H1 (cell line): Measurements from ENCODE around the gene LHPP. TPM values are rescaled to one million over a fixed set of nuclear protein-coding genes. Genes with fewer than 3 reads are reported as not detected.

ENCODE experiments used
- CTCF ChIA-PET: fragments of 300-600 bp; sonication (Branson Sonifier 250); formaldehyde crosslinking; loops from one replicate; lab custom pipeline; 2021; ENCODE audit not compliant: partially characterized antibody; lab: Charles Lee
- POLR2A ChIA-PET: fragments of 300-600 bp; sonication (Branson Sonifier 250); formaldehyde crosslinking; loops from one replicate; lab custom pipeline; 2021; ENCODE audit warnings: inconsistent platforms; ENCODE audit not compliant: partially characterized antibody; lab: Charles Lee
- DNase-seq, 2 experiments: peaks; one replicate each; pipeline versions ENCODE4 v3.0.0 to v3.0.0-alpha.2; 2010 to 2022; ENCODE audit warnings: low spot score in 2 of 2, low read depth in 1 of 2, mixed read lengths in 1 of 2
- FAIRE-seq: peaks from 2 replicates; lab custom pipeline; 2011; peaks lifted over from hg19 to GRCh38; lab: Jason Lieb, UNC
- H2AFZ ChIP-seq: 2 replicates; pipeline ENCODE4 v1.8.1; 2012; ENCODE audit warnings: low read length, inconsistent platforms
- H2AK5ac ChIP-seq: 2 replicates; pipeline ENCODE4 v1.6.1; 2013; ENCODE audit warnings: low read depth, low read length
- H2BK120ac ChIP-seq: replicated peaks from 2 replicates; pipeline ENCODE3; 2013; ENCODE audit warnings: low read depth, low read length, inconsistent platforms
- H2BK12ac ChIP-seq: 2 replicates; pipeline ENCODE4 v1.6.1; 2013; ENCODE audit warnings: low read depth, low read length
- H2BK15ac ChIP-seq: 2 replicates; pipeline ENCODE4 v1.6.1; 2013; ENCODE audit warnings: low read length
- H2BK20ac ChIP-seq: 2 replicates; pipeline ENCODE4 v1.6.1; 2013; ENCODE audit warnings: low read length
- H2BK5ac ChIP-seq: 2 replicates; pipeline ENCODE4 v1.6.1; 2013; ENCODE audit warnings: low read depth, low read length
- H3K14ac ChIP-seq: 2 replicates; pipeline ENCODE4 v1.6.1; 2013; ENCODE audit warnings: inconsistent platforms; ENCODE audit not compliant: insufficient read length
- H3K18ac ChIP-seq: 2 replicates; pipeline ENCODE4 v1.6.1; 2013; ENCODE audit warnings: low read length; ENCODE audit errors: extremely low read depth
- H3K23ac ChIP-seq: 2 replicates; pipeline ENCODE4 v1.6.1; 2013; ENCODE audit warnings: inconsistent platforms; ENCODE audit not compliant: insufficient read length
- H3K23me2 ChIP-seq: 2 replicates; pipeline ENCODE4 v1.6.1; 2013; ENCODE audit warnings: low read depth, low read length
- H3K27ac ChIP-seq: 2 replicates; pipeline ENCODE4 v1.6.1; 2011; ENCODE audit warnings: low read depth, low read length, inconsistent platforms
- H3K27me3 ChIP-seq, 4 experiments: replicated peaks in 1 of 4; 1 replicate in 1 of 4; 2 replicates in 3 of 4; pipeline versions ENCODE4 v1.6.1 to v1.8.1; 2011 to 2013; ENCODE audit warnings: low read length in 3 of 4, mild to moderate bottlenecking in 3 of 4, inconsistent platforms in 2 of 4, mixed read lengths in 2 of 4, moderate library complexity in 1 of 4; ENCODE audit not compliant: control insufficient read depth in 3 of 4, insufficient read depth in 3 of 4; ENCODE audit errors: extremely low read depth in 1 of 4
- H3K36me3 ChIP-seq, 4 experiments: 2 replicates each; pipeline versions ENCODE4 v1.6.1 to v1.8.1; 2011 to 2013; ENCODE audit warnings: mild to moderate bottlenecking in 4 of 4, low read length in 3 of 4, moderate library complexity in 2 of 4, control low read depth in 1 of 4, inconsistent platforms in 1 of 4; ENCODE audit not compliant: insufficient read depth in 4 of 4, control insufficient read depth in 2 of 4
- H3K4ac ChIP-seq: replicated peaks from 2 replicates; pipeline ENCODE3; 2013; ENCODE audit warnings: low read length, low read depth, mixed read lengths, inconsistent platforms; ENCODE audit not compliant: insufficient read length
- H3K4me1 ChIP-seq, 4 experiments: replicated peaks in 1 of 4; 1 replicate in 1 of 4; 2 replicates in 3 of 4; pipeline versions ENCODE4 v1.6.1 to v1.8.1; 2011 to 2013; ENCODE audit warnings: low read length in 3 of 4, inconsistent platforms in 2 of 4, mixed read lengths in 1 of 4; ENCODE audit not compliant: insufficient read depth in 4 of 4, control insufficient read depth in 3 of 4
- H3K4me2 ChIP-seq, 2 experiments: 2 replicates each; pipeline versions ENCODE4 v1.6.1 to v1.8.1; 2011 to 2013; ENCODE audit warnings: low read depth in 2 of 2, low read length in 2 of 2, control low read depth in 1 of 2, inconsistent platforms in 1 of 2, mild to moderate bottlenecking in 1 of 2; ENCODE audit not compliant: insufficient read depth in 1 of 2
- H3K4me3 ChIP-seq, 4 experiments: fragments of 200-600, 300-600 bp in 1 of 4; sonication (generic), shearing (Covaris generic), sonication (Bioruptor Twin) in 1 of 4; 2 replicates each; pipeline versions ENCODE4 v1.5.1 to v1.8.1; 2011 to 2016; ENCODE audit warnings: low read length in 4 of 4, low read depth in 3 of 4, control low read depth in 2 of 4, inconsistent platforms in 2 of 4, mild to moderate bottlenecking in 2 of 4, mixed read lengths in 1 of 4, moderate library complexity in 1 of 4; ENCODE audit not compliant: insufficient read depth in 2 of 4; ENCODE audit errors: extremely low read depth in 1 of 4
- H3K56ac ChIP-seq: replicated peaks from 2 replicates; pipeline ENCODE3; 2013; ENCODE audit warnings: low read depth, mild to moderate bottlenecking, mixed read lengths, low read length, inconsistent platforms; ENCODE audit not compliant: insufficient read length
- H3K79me1 ChIP-seq: 2 replicates; pipeline ENCODE4 v1.6.1; 2013; ENCODE audit warnings: low read depth, low read length, control low read depth
- H3K79me2 ChIP-seq, 2 experiments: 2 replicates each; pipeline versions ENCODE4 v1.6.1 to v1.8.1; 2012 to 2013; ENCODE audit warnings: low read length in 2 of 2, mild to moderate bottlenecking in 2 of 2, inconsistent platforms in 1 of 2; ENCODE audit not compliant: insufficient read depth in 2 of 2, control insufficient read depth in 1 of 2
- H3K9ac ChIP-seq, 4 experiments: replicated peaks in 1 of 4; 1 replicate in 1 of 4; 2 replicates in 3 of 4; pipeline versions ENCODE4 v1.6.1 to v1.8.1; 2011 to 2013; ENCODE audit warnings: low read depth in 3 of 4, low read length in 3 of 4, control low read depth in 2 of 4, mild to moderate bottlenecking in 2 of 4, moderate library complexity in 2 of 4, inconsistent platforms in 1 of 4; ENCODE audit errors: extremely low read depth in 1 of 4
- H3K9me3 ChIP-seq, 2 experiments: 2 replicates each; pipeline versions ENCODE4 v1.6.1 to v1.8.1; 2012 to 2013; ENCODE audit warnings: mild to moderate bottlenecking in 2 of 2, moderate library complexity in 2 of 2, control low read depth in 1 of 2, inconsistent platforms in 1 of 2, low read depth in 1 of 2, low read length in 1 of 2, mixed read lengths in 1 of 2; ENCODE audit not compliant: insufficient read depth in 2 of 2
- H4K20me1 ChIP-seq, 2 experiments: replicated peaks in 1 of 2; 2 replicates each; pipeline versions ENCODE3 to v1.8.1; 2011 to 2013; ENCODE audit warnings: inconsistent platforms in 2 of 2, low read length in 2 of 2, mild to moderate bottlenecking in 1 of 2; ENCODE audit not compliant: insufficient read depth in 2 of 2, control insufficient read depth in 1 of 2
- H4K5ac ChIP-seq: 2 replicates; pipeline ENCODE4 v1.6.1; 2013; ENCODE audit warnings: low read length, low read depth, mixed read lengths, inconsistent platforms; ENCODE audit not compliant: insufficient read length
- H4K8ac ChIP-seq: 2 replicates; pipeline ENCODE4 v1.8.0; 2013; ENCODE audit warnings: mild to moderate bottlenecking, moderate library complexity, low read length, inconsistent platforms; ENCODE audit not compliant: insufficient read depth; ENCODE audit errors: extremely low read depth
- H4K91ac ChIP-seq: replicated peaks from 2 replicates; pipeline ENCODE3; 2013; ENCODE audit warnings: low read length, mixed read lengths, inconsistent platforms; ENCODE audit not compliant: insufficient read length
- WGBS, 2 experiments: shearing (Covaris generic) in 1 of 2; methylation state at CpG; one replicate each; pipeline versions ENCODE4 v1.1.6 to v1.1.7; 2013 to 2015; ENCODE audit warnings: low lambda C conversion rate in 2 of 2, mixed read lengths in 2 of 2, inconsistent platforms in 1 of 2, low coverage in 1 of 2, missing lambda C conversion rate in 1 of 2; ENCODE audit not compliant: insufficient replicate concordance in 2 of 2, insufficient coverage in 1 of 2, insufficient read length in 1 of 2; ENCODE audit errors: extremely low coverage in 1 of 2, missing lambda C conversion rate in 1 of 2; 5-methylcytosine and 5-hydroxymethylcytosine counted together
- polyA plus RNA-seq, 7 experiments: library from polyadenylated mRNA; depleted of rRNA in 3 of 7; stranded (reverse) in 5 of 7; unstranded in 2 of 7; fragments of >200 nt in 5 of 7; fragments of 200-250 nt in 2 of 7; gene quantifications; 1 replicate in 5 of 7; 2 replicates in 1 of 7; 4 replicates in 1 of 7; pipeline versions ENCODE4 v1.2.1 to v1.2.3, GENCODE V29; 2011 to 2013; ENCODE audit warnings: missing spikeins in 2 of 7, mixed read lengths in 2 of 7
- total RNA-seq: library from RNA; stranded (reverse); fragmentation: NEBNext Ultra II Directional; extraction: Animal tissue kit (Norgen Biotek cat#: 25700); gene quantifications from 2 replicates; pipeline ENCODE4 v1.2.1, GENCODE V29; 2021

Gene LHPP
- total and polyA plus RNA-seq, 2 of the 8 experiments (the other 6 are each of a cell fraction or from before 2014, with no cell fraction given) = 26.0 to 45.0 TPM

DNA sequence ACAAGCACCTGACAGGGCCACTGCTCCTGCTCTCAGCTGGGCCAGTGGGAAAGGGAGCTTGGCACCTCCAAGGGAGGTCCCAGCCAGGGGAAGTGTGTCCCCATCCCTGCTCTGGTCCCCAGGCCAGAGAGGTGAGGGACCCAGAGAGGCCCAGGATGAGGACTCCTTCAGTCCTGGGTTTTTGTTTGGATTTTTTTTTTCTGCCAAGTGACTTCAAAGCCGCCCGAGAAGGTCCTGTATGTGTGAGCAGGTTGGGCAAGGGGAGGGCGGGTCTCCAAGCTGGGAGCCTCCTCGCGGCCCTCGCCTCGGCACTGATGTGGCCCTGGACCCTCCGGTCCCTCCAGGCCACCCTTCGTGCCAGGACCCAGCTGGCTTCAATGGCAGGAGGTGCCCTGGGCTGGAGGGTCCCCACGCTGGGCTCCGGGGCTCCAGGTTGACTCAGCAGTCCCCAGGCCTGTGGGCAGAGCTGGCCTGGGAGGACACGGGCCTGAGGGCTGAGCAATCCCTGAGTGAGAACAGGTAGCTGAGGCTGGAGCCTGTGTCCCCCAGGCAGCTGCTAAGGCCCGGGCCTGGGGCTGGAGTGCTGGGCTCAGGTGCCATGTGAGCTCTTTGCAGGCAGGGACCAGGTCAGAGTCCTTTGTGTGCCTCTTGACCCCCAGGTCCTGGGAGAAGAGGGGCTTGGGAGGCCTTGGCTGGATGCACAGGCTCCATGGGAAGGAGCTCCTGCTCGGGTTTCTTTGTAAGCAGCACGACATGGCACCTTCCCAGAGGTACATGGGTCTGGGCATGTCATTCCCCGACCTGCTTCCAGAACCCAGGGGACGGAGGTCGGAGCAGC is 142.0 kb downstream of the LHPP start:
- DNase-seq (no peak), FAIRE-seq (no peak)
- Histone ChIP-seq H3K79me2 (no peaks in the 10 kb centered on the region), H3K9me3 (no peaks in the 10 kb centered on the region), H3K4me2 (no peak overlapping the region), H4K8ac (peak overlapping the region; percentile 77; the same call in 1 of the 2 replicates), H3K14ac (no peak overlapping the region), H2AK5ac (no peak overlapping the region), H3K9ac (no peak overlapping the region), H2BK5ac (peak overlapping the region; percentile 75; the same call in 1 of the 2 replicates), H4K20me1 (peaks cover 1 to 7% of the 10 kb centered on the region in 2 experiments), H3K23me2 (peaks cover 4% of the 10 kb centered on the region), H4K91ac (no peak overlapping the region), H3K4me3 (no peak overlapping the region), H2BK15ac (no peak overlapping the region), H3K18ac (no peak overlapping the region), H3K4me1 (no peaks in the 10 kb centered on the region), H2BK120ac (no peak overlapping the region), H3K36me3 (no peaks in the 10 kb centered on the region), H3K4ac (no peak overlapping the region), H3K56ac (no peak overlapping the region), H4K5ac (no peak overlapping the region), H3K79me1 (0 out of 2 replicates have a peak, but pooled peaks cover 2% of the 10 kb centered on the region), H3K23ac (no peak overlapping the region), H2BK12ac (no peak overlapping the region), H2AFZ (no peak overlapping the region), H3K27me3 (no peaks in the 10 kb centered on the region; a peak in 1 of 7 replicates), H3K27ac (no peak overlapping the region), H2BK20ac (no peak overlapping the region)
- ChIA-PET CTCF (interaction anchor here (0.6 to 2.4 kb wide), 15 partner anchors 10 to 137 kb away, joined by 3 to 15 read pairs (median 3); no protein-coding TSS in a partner anchor), POLR2A (interaction anchor here (0.5 to 2.5 kb wide), 4 partner anchors 9 to 203 kb away, joined by 3 to 6 read pairs (median 4); no protein-coding TSS in a partner anchor)
- 88% methylated on average over 18 of the region's 18 CpGs; no CpG with 5 or more reads in 1 of the 2 experiments for WGBS, 2 experiments
